ENCODE measurements around the gene CUBN.

GRCh38 chr10:16857419-16857818 lies 272.2 kb downstream of the CUBN start:
- TF ChIP-seq CTCF (IDR thresholded peaks at IDR 0.05 in 4 of 5, conservative IDR thresholded peaks at IDR 0.05 in 1 of 5): no peak
- no peak for TF ChIP-seq POLR2A (IDR thresholded peaks at IDR 0.05)

Data from gastrocnemius medialis (tissue), 4 donors.